LNCaP clone FGC (cell line): ENCODE data around the gene BDH2.

Experiments used
- DNase-seq: peaks from one replicate; pipeline ENCODE4 v3.0.0-alpha.2; 2011; ENCODE audit warnings: low read depth
- H3K4me3 ChIP-seq: 2 replicates; pipeline ENCODE4 v1.5.1; 2011; ENCODE audit warnings: mild to moderate bottlenecking, low read depth, low read length, control low read depth
- CTCF ChIP-seq: IDR thresholded peaks from 2 replicates; pipeline ENCODE4 v1.5.1; 2012; ENCODE audit warnings: mild to moderate bottlenecking; ENCODE audit not compliant: control insufficient read depth, insufficient read depth; ENCODE audit errors: extremely low read depth

The BDH2 gene

GRCh38 chr4:103099691-103100392, at the start of gene BDH2:
Gene BDH2, minus strand, starts transcription at chr4:103099834. Its CDS starts 3,580 bp downstream, at chr4:103096254.
- peak; percentile 89 for DNase-seq
- TF ChIP-seq CTCF = peak; percentile 72
- H3K4me3 ChIP-seq = peak within 1 kb of the TSS; percentile 46

GRCh38 chr4:103144926-103145325, 45.3 kb upstream of the BDH2 start:
- no peak for DNase-seq
- TF ChIP-seq CTCF = no peak
- H3K4me3 ChIP-seq = no peak overlapping the region

GRCh38 chr4:103137446-103137827, 37.8 kb upstream of the BDH2 start:
- no peak for DNase-seq
- no peak overlapping the region for H3K4me3 ChIP-seq
- no peak for TF ChIP-seq CTCF

GRCh38 chr4:103136671-103137445, 37.2 kb upstream of the BDH2 start:
- no peak overlapping the region for H3K4me3 ChIP-seq
- no peak for DNase-seq
- no peak for TF ChIP-seq CTCF

GRCh38 chr4:103129174-103129573, 29.5 kb upstream of the BDH2 start:
- DNase-seq = no peak
- TF ChIP-seq CTCF = no peak
- H3K4me3 ChIP-seq = no peak overlapping the region

GRCh38 chr4:103126126-103126525, 26.5 kb upstream of the BDH2 start:
- H3K4me3 ChIP-seq = no peak overlapping the region
- no peak for TF ChIP-seq CTCF

GRCh38 chr4:103123114-103123513, 23.5 kb upstream of the BDH2 start:
- TF ChIP-seq CTCF = no peak
- H3K4me3 ChIP-seq = no peak overlapping the region
- DNase-seq = no peak

More at GRCh38 chr4:103126126-103126525, 26.5 kb upstream of the BDH2 start:
- no peak for DNase-seq
